GM23338 (cell line): ENCODE measurements around the gene IKBKE. TPM values are rescaled to one million over a fixed set of nuclear protein-coding genes. Genes with fewer than 3 reads are reported as not detected.

Source experiments
- EZH2 ChIP-seq: fragments of 200-600 bp; sonication (generic); IDR thresholded peaks from one replicate; pipeline ENCODE4 v1.8.0; 2017; ENCODE audit warnings: antibody characterized with exemption, mild to moderate bottlenecking, low read depth; ENCODE audit not compliant: unreplicated experiment
- EZH2phosphoT487 ChIP-seq: fragments of 200-600 bp; sonication (generic); IDR thresholded peaks from one replicate; pipeline ENCODE4 v1.8.1; 2018; ENCODE audit warnings: antibody characterized with exemption; ENCODE audit not compliant: unreplicated experiment
- JUNB ChIP-seq: IDR thresholded peaks from one replicate; pipeline ENCODE4 v1.6.1; 2016; ENCODE audit warnings: antibody characterized with exemption; ENCODE audit not compliant: unreplicated experiment
- NANOG ChIP-seq: IDR thresholded peaks from 2 replicates; pipeline ENCODE4 v1.6.1; 2016; ENCODE audit warnings: antibody characterized with exemption, borderline replicate concordance
- STAT1 ChIP-seq: IDR thresholded peaks from one replicate; pipeline ENCODE4 v1.6.1; 2016; ENCODE audit warnings: antibody characterized with exemption; ENCODE audit not compliant: unreplicated experiment
- ZNF331 ChIP-seq: fragments of 250-450 bp; sonication (Bioruptor Pico); IDR thresholded peaks from 2 replicates; pipeline ENCODE4 v1.5.0; 2020; ENCODE audit warnings: low read depth, mild to moderate bottlenecking, moderate library complexity
- polyA plus RNA-seq: library from polyadenylated mRNA; unstranded; fragments of >200 nt; fragmentation: Nextera tagmentation; extraction: Ambion mirVana; gene quantifications from 2 replicates; pipeline ENCODE4 v1.2.1, GENCODE V29; 2016
- total RNA-seq: library from RNA; depleted of rRNA; stranded (reverse); fragments of >200 nt; shearing (Covaris generic); gene quantifications from 2 replicates; pipeline ENCODE4 v1.2.3, GENCODE V29; 2014
- TF ChIP-seq, protein P1 (sequence below): fragments of 250-450 bp; sonication (Bioruptor Pico); IDR thresholded peaks from 2 replicates; pipeline ENCODE4 v1.5.0; 2020; ENCODE audit warnings: mild to moderate bottlenecking, moderate library complexity
- TF ChIP-seq, protein P2 (sequence below): IDR thresholded peaks from one replicate; pipeline ENCODE4 v1.6.1; 2018; ENCODE audit warnings: antibody characterized with exemption; ENCODE audit not compliant: unreplicated experiment
- TF ChIP-seq, protein P3 (sequence below): IDR thresholded peaks from 2 replicates; pipeline ENCODE4 v1.6.1; 2016; ENCODE audit warnings: antibody characterized with exemption
- TF ChIP-seq, protein P4 (sequence below), 2 experiments: fragments of 200-600 bp in 1 of 2; sonication (generic) in 1 of 2; conservative IDR thresholded peaks; 2 replicates each; pipeline versions ENCODE4 v1.5.1 to v1.6.1; 2016 to 2017; ENCODE audit warnings: antibody characterized with exemption in 2 of 2, low read depth in 2 of 2, mild to moderate bottlenecking in 2 of 2, moderate library complexity in 1 of 2

Gene IKBKE
- total and polyA plus RNA-seq, 2 experiments from 2014 or later: 4.8 to 11.1 TPM

DNA sequence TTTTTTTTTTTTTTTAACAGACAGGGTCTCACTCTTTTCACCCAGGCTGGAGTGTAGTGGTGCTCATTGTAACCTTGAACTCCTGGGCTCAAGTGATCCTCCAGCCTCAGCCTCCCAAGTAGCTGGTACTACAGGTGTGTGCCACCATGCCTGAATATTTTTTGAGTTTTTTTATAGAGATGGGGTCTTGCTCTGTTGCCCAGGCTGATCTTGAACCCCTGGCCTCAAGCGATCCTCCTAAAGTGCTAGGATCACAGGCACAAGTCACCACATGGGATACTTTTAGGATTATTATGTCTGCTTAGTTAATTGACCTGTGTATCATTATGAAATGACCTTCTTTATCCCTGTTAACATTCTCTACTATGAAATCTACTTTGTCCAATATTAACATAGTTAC is 75.1 kb downstream of the IKBKE start (continued):
- TF ChIP-seq, protein P1, sequence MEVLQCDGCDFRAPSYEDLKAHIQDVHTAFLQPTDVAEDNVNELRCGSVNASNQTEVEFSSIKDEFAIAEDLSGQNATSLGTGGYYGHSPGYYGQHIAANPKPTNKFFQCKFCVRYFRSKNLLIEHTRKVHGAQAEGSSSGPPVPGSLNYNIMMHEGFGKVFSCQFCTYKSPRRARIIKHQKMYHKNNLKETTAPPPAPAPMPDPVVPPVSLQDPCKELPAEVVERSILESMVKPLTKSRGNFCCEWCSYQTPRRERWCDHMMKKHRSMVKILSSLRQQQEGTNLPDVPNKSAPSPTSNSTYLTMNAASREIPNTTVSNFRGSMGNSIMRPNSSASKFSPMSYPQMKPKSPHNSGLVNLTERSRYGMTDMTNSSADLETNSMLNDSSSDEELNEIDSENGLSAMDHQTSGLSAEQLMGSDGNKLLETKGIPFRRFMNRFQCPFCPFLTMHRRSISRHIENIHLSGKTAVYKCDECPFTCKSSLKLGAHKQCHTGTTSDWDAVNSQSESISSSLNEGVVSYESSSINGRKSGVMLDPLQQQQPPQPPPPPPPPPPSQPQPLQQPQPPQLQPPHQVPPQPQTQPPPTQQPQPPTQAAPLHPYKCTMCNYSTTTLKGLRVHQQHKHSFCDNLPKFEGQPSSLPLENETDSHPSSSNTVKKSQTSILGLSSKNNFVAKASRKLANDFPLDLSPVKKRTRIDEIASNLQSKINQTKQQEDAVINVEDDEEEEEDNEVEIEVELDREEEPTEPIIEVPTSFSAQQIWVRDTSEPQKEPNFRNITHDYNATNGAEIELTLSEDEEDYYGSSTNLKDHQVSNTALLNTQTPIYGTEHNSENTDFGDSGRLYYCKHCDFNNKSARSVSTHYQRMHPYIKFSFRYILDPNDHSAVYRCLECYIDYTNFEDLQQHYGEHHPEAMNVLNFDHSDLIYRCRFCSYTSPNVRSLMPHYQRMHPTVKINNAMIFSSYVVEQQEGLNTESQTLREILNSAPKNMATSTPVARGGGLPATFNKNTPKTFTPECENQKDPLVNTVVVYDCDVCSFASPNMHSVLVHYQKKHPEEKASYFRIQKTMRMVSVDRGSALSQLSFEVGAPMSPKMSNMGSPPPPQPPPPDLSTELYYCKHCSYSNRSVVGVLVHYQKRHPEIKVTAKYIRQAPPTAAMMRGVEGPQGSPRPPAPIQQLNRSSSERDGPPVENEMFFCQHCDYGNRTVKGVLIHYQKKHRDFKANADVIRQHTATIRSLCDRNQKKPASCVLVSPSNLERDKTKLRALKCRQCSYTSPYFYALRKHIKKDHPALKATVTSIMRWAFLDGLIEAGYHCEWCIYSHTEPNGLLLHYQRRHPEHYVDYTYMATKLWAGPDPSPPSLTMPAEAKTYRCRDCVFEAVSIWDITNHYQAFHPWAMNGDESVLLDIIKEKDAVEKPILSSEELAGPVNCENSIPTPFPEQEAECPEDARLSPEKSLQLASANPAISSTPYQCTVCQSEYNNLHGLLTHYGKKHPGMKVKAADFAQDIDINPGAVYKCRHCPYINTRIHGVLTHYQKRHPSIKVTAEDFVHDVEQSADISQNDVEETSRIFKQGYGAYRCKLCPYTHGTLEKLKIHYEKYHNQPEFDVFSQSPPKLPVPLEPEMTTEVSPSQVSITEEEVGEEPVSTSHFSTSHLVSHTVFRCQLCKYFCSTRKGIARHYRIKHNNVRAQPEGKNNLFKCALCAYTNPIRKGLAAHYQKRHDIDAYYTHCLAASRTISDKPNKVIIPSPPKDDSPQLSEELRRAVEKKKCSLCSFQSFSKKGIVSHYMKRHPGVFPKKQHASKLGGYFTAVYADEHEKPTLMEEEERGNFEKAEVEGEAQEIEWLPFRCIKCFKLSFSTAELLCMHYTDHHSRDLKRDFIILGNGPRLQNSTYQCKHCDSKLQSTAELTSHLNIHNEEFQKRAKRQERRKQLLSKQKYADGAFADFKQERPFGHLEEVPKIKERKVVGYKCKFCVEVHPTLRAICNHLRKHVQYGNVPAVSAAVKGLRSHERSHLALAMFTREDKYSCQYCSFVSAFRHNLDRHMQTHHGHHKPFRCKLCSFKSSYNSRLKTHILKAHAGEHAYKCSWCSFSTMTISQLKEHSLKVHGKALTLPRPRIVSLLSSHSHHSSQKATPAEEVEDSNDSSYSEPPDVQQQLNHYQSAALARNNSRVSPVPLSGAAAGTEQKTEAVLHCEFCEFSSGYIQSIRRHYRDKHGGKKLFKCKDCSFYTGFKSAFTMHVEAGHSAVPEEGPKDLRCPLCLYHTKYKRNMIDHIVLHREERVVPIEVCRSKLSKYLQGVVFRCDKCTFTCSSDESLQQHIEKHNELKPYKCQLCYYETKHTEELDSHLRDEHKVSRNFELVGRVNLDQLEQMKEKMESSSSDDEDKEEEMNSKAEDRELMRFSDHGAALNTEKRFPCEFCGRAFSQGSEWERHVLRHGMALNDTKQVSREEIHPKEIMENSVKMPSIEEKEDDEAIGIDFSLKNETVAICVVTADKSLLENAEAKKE (CRISPR knock-in tag): no peak
- TF ChIP-seq, protein P2, sequence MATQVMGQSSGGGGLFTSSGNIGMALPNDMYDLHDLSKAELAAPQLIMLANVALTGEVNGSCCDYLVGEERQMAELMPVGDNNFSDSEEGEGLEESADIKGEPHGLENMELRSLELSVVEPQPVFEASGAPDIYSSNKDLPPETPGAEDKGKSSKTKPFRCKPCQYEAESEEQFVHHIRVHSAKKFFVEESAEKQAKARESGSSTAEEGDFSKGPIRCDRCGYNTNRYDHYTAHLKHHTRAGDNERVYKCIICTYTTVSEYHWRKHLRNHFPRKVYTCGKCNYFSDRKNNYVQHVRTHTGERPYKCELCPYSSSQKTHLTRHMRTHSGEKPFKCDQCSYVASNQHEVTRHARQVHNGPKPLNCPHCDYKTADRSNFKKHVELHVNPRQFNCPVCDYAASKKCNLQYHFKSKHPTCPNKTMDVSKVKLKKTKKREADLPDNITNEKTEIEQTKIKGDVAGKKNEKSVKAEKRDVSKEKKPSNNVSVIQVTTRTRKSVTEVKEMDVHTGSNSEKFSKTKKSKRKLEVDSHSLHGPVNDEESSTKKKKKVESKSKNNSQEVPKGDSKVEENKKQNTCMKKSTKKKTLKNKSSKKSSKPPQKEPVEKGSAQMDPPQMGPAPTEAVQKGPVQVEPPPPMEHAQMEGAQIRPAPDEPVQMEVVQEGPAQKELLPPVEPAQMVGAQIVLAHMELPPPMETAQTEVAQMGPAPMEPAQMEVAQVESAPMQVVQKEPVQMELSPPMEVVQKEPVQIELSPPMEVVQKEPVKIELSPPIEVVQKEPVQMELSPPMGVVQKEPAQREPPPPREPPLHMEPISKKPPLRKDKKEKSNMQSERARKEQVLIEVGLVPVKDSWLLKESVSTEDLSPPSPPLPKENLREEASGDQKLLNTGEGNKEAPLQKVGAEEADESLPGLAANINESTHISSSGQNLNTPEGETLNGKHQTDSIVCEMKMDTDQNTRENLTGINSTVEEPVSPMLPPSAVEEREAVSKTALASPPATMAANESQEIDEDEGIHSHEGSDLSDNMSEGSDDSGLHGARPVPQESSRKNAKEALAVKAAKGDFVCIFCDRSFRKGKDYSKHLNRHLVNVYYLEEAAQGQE: no peak
- TF ChIP-seq STAT1: no peak
- TF ChIP-seq ZNF331 (CRISPR knock-in tag): no peak
- TF ChIP-seq, protein P3, sequence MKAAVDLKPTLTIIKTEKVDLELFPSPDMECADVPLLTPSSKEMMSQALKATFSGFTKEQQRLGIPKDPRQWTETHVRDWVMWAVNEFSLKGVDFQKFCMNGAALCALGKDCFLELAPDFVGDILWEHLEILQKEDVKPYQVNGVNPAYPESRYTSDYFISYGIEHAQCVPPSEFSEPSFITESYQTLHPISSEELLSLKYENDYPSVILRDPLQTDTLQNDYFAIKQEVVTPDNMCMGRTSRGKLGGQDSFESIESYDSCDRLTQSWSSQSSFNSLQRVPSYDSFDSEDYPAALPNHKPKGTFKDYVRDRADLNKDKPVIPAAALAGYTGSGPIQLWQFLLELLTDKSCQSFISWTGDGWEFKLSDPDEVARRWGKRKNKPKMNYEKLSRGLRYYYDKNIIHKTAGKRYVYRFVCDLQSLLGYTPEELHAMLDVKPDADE: no peak
- no peak for TF ChIP-seq JUNB
- TF ChIP-seq, protein P4, sequence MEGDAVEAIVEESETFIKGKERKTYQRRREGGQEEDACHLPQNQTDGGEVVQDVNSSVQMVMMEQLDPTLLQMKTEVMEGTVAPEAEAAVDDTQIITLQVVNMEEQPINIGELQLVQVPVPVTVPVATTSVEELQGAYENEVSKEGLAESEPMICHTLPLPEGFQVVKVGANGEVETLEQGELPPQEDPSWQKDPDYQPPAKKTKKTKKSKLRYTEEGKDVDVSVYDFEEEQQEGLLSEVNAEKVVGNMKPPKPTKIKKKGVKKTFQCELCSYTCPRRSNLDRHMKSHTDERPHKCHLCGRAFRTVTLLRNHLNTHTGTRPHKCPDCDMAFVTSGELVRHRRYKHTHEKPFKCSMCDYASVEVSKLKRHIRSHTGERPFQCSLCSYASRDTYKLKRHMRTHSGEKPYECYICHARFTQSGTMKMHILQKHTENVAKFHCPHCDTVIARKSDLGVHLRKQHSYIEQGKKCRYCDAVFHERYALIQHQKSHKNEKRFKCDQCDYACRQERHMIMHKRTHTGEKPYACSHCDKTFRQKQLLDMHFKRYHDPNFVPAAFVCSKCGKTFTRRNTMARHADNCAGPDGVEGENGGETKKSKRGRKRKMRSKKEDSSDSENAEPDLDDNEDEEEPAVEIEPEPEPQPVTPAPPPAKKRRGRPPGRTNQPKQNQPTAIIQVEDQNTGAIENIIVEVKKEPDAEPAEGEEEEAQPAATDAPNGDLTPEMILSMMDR (conservative IDR thresholded peaks at IDR 0.05; ENCODE audit: low read depth in 2 of 2): no peak
- no peak for TF ChIP-seq NANOG
- TF ChIP-seq EZH2phosphoT487: no peak
- no peak for TF ChIP-seq EZH2
